MM.1S (cell line): ENCODE results near the gene PRSS27.

Experiments
- DNase-seq: peaks from one replicate; pipeline ENCODE4 v3.0.0-alpha.2; 2015
- H2AFZ ChIP-seq: fragments of 300-600 bp; sonication (generic); 2 replicates; pipeline ENCODE4 v1.6.0; 2016; ENCODE audit warnings: antibody characterized with exemption, low read length
- H3F3A ChIP-seq: fragments of 300-600 bp; sonication (generic); 2 replicates; pipeline ENCODE4 v1.6.1; 2016; ENCODE audit warnings: mild to moderate bottlenecking, antibody characterized with exemption, low read length, moderate library complexity, mixed read lengths; ENCODE audit not compliant: insufficient read depth
- H3K27ac ChIP-seq: fragments of 300-600 bp; sonication (generic); 2 replicates; pipeline ENCODE4 v1.5.1; 2016; ENCODE audit warnings: mild to moderate bottlenecking, low read length
- H3K27me3 ChIP-seq: fragments of 300-600 bp; sonication (generic); replicated peaks from 2 replicates; pipeline ENCODE4 v1.6.0; 2016; ENCODE audit warnings: low read length; ENCODE audit not compliant: insufficient read depth
- H3K36me3 ChIP-seq: fragments of 300-600 bp; sonication (generic); replicated peaks from 2 replicates; pipeline ENCODE4 v1.6.1; 2016; ENCODE audit warnings: mild to moderate bottlenecking, low read length, mixed read lengths; ENCODE audit not compliant: insufficient read depth
- H3K4me1 ChIP-seq: fragments of 300-600 bp; sonication (generic); 2 replicates; pipeline ENCODE4 v1.6.1; 2016; ENCODE audit warnings: low read length, mixed read lengths
- H3K4me2 ChIP-seq: fragments of 300-600 bp; sonication (generic); 2 replicates; pipeline ENCODE4 v1.6.0; 2016; ENCODE audit warnings: low read depth, low read length
- H3K4me3 ChIP-seq: fragments of 300-600 bp; sonication (generic); 2 replicates; pipeline ENCODE4 v1.5.1; 2016; ENCODE audit warnings: low read length, mixed read lengths
- H3K79me2 ChIP-seq: fragments of 300-600 bp; sonication (generic); 2 replicates; pipeline ENCODE4 v1.6.1; 2016; ENCODE audit warnings: mixed run types, low read length, mixed read lengths
- H3K9ac ChIP-seq: fragments of 300-600 bp; sonication (generic); 2 replicates; pipeline ENCODE4 v1.6.1; 2016; ENCODE audit warnings: low read length, mixed read lengths
- H3K9me2 ChIP-seq: fragments of 300-600 bp; sonication (generic); replicated peaks from 2 replicates; pipeline ENCODE4 v1.6.1; 2016; ENCODE audit warnings: mild to moderate bottlenecking, low read length, mixed read lengths; ENCODE audit not compliant: insufficient read depth
- H3K9me3 ChIP-seq: fragments of 300-600 bp; sonication (generic); replicated peaks from 2 replicates; pipeline ENCODE4 v1.6.1; 2016; ENCODE audit warnings: mild to moderate bottlenecking, low read length, mixed read lengths; ENCODE audit not compliant: insufficient read depth
- H4K20me1 ChIP-seq: fragments of 300-600 bp; sonication (generic); 2 replicates; pipeline ENCODE4 v1.6.1; 2016; ENCODE audit warnings: mild to moderate bottlenecking, low read length, moderate library complexity, mixed read lengths; ENCODE audit not compliant: insufficient read depth
- EZH2 ChIP-seq: fragments of 300-600 bp; sonication (generic); optimal IDR thresholded peaks from 2 replicates; pipeline ENCODE3; 2017; ENCODE audit warnings: low read depth, mild to moderate bottlenecking, antibody characterized with exemption, low read length, mixed read lengths
- EZH2phosphoT487 ChIP-seq: fragments of 300-600 bp; sonication (generic); IDR thresholded peaks from 2 replicates; pipeline ENCODE4 v1.6.1; 2018; ENCODE audit warnings: antibody characterized with exemption, low read length
- TF ChIP-seq, protein P1 (sequence below): fragments of 300-600 bp; sonication (generic); IDR thresholded peaks from 2 replicates; pipeline ENCODE4 v1.5.1; 2016; ENCODE audit warnings: antibody characterized with exemption, low read length, mixed read lengths

PRSS27 gene

DNA sequence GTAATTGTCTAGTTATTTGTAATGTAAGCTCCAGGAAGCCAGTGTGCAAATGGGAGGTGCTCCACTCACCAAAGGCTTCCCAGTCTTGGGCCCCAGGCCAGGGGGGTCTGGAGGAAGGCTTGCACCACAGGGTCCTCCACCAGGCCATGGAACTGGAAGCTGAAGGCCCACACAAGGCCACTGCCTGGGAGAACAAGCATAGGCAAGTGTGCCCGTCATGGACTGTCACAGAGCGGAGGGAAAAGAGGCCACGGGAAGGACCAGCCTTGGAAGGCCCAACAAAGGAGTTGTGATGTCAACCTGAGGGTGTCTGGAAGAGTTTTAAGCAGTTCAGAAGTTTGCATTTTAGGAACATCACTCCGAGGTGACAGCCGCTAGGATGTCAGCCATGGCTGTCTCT lies 29.5 kb upstream of the PRSS27 start:
- Histone ChIP-seq H3K4me3 (no peak overlapping the region), H3K36me3 (no peaks in the 10 kb centered on the region), H3K79me2 (peaks cover 27% of the 10 kb centered on the region), H3K27ac (no peak overlapping the region), H3F3A (no peaks in the 10 kb centered on the region; the same call in 1 of the 2 replicates), H2AFZ (no peak overlapping the region), H3K27me3 (0 out of 2 replicates have a peak, but pooled peaks cover 11% of the 10 kb centered on the region), H3K4me2 (no peak overlapping the region), H3K9ac (no peak overlapping the region), H4K20me1 (peaks cover 11% of the 10 kb centered on the region), H3K4me1 (peaks cover 14% of the 10 kb centered on the region), H3K9me3 (no peaks in the 10 kb centered on the region), H3K9me2 (no peaks in the 10 kb centered on the region)
- DNase-seq, result no peak
- TF ChIP-seq EZH2phosphoT487 (no peak), EZH2 (no peak)
- TF ChIP-seq, protein P1, sequence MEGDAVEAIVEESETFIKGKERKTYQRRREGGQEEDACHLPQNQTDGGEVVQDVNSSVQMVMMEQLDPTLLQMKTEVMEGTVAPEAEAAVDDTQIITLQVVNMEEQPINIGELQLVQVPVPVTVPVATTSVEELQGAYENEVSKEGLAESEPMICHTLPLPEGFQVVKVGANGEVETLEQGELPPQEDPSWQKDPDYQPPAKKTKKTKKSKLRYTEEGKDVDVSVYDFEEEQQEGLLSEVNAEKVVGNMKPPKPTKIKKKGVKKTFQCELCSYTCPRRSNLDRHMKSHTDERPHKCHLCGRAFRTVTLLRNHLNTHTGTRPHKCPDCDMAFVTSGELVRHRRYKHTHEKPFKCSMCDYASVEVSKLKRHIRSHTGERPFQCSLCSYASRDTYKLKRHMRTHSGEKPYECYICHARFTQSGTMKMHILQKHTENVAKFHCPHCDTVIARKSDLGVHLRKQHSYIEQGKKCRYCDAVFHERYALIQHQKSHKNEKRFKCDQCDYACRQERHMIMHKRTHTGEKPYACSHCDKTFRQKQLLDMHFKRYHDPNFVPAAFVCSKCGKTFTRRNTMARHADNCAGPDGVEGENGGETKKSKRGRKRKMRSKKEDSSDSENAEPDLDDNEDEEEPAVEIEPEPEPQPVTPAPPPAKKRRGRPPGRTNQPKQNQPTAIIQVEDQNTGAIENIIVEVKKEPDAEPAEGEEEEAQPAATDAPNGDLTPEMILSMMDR, result no peak

DNA sequence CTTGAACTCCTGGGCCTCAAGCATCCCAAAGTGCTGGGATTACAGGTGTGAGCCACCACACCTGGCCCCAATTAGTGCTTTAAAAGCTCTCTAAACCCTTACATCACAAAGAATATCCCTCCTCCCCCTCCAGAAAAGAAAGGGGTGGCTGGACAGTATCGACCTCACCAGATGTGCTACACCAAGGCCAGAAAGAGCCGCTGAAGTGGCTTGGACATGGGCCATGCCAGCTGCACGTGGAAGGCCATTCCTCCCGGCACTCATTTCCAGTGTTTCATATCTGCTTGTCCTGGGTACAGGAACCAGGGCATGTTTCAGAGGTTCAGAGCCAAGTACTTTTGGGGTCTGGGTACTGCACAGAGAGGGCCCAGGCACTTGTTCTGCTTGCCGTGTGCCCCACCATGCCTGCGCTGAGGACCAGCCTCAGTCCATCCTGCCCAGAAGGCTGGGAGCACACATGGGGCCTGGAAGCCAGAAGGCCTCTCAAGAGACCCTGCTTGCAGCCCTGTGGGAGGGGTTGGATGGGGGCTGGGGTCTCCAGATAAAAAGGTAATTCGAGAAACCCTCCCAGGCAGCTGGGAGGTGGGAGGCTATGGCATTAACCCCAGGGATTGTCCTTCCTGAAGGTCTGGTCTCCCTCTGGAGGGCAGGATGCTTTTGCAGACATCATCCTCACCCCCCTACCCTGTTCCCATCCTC lies 28.9 kb upstream of the PRSS27 start:
- Histone ChIP-seq H3K9ac (no peak overlapping the region), H3K9me3 (no peaks in the 10 kb centered on the region), H3K27me3 (peaks cover 13% of the 10 kb centered on the region; the same call in 1 of the 2 replicates), H3K27ac (no peak overlapping the region), H3K4me3 (no peak overlapping the region), H3F3A (no peaks in the 10 kb centered on the region), H3K79me2 (peaks cover 22% of the 10 kb centered on the region), H3K4me2 (no peak overlapping the region), H4K20me1 (peaks cover 6% of the 10 kb centered on the region), H3K36me3 (no peaks in the 10 kb centered on the region), H3K4me1 (peaks cover 9% of the 10 kb centered on the region), H3K9me2 (no peaks in the 10 kb centered on the region), H2AFZ (no peak overlapping the region)
- TF ChIP-seq EZH2phosphoT487 (no peak), EZH2 (no peak)
- TF ChIP-seq, protein P1, result no peak
- no peak for DNase-seq

DNA sequence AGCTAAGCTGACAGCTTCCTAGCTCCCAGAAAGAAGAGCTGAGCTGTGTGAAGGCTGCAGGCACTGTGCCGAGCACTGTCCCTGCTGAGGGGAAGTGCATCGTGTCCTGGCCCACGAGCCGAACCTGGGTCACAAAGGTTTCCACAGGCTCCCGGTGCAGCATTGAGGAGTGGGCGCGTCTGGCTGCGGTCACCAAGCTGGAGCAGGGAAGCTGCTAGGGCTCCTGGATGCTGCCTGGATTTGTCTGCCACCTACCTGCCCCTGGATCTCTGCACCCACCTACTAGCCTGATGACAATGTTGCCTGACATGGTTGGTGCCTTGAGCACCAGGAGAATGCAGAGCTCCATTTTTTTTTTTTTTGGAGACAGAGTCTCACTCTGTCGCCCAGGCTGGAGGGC lies 25.9 kb upstream of the PRSS27 start:
- H3K27me3 ChIP-seq, result peaks cover 19% of the 10 kb centered on the region; the same call in 1 of the 2 replicates
- no peaks in the 10 kb centered on the region for H4K20me1 ChIP-seq
- DNase-seq, result no peak
- H3K79me2 ChIP-seq, result 0 out of 2 replicates have a peak, but pooled peaks cover 4% of the 10 kb centered on the region
- TF ChIP-seq EZH2phosphoT487, result no peak
- no peak for TF ChIP-seq EZH2
- TF ChIP-seq, protein P1, result no peak
- H2AFZ ChIP-seq, result no peak overlapping the region
- no peaks in the 10 kb centered on the region for H3K4me1 ChIP-seq
- no peaks in the 10 kb centered on the region for H3K9me3 ChIP-seq
- H3K9me2 ChIP-seq, result no peaks in the 10 kb centered on the region
- no peak overlapping the region for H3K9ac ChIP-seq
- no peak overlapping the region for H3K4me2 ChIP-seq
- H3F3A ChIP-seq, result no peaks in the 10 kb centered on the region
- no peaks in the 10 kb centered on the region for H3K36me3 ChIP-seq
- no peak overlapping the region for H3K4me3 ChIP-seq
- H3K27ac ChIP-seq, result no peak overlapping the region
